HCT116 (cell line): Measurements from ENCODE around the gene DOCK7. TPM values are rescaled to one million over a fixed set of nuclear protein-coding genes. Genes with fewer than 3 reads are reported as not detected.
A peak's percentile ranks its signal among the peaks of the same experiment; 100 is the strongest.

ENCODE experiments used
- ATAC-seq: fragments of 200-7000 bp; cut with Tn5 transposase; 2 replicates; pipeline ENCODE4 v1.9.1; 2020; ENCODE audit warnings: mild to moderate bottlenecking, moderate library complexity
- BruUV-seq: library from RNA; stranded (reverse); fragments of 400-500 nt; replicated peaks from 2 replicates; lab custom pipeline; 2021; lab: Mats Ljungman, UMichigan
- CTCF ChIA-PET: fragments of 300-600 bp; sonication (Branson Sonifier 250); formaldehyde crosslinking; loops from one replicate; lab custom pipeline; 2021; ENCODE audit warnings: antibody characterized with exemption; lab: Charles Lee
- POLR2A ChIA-PET: fragments of 300-600, 350-600 bp; sonication (Branson Sonifier 250); formaldehyde crosslinking; loops from one replicate; lab custom pipeline; 2021; ENCODE audit warnings: antibody characterized with exemption; lab: Charles Lee
- RAD21 ChIA-PET, 2 experiments: fragments of 300-600 bp; sonication (Branson Sonifier 250); formaldehyde crosslinking; loops; one replicate each; lab custom pipeline; 2023; ENCODE audit warnings: low total read pairs in 2 of 2; ENCODE audit not compliant: uncharacterized antibody in 2 of 2, unreplicated experiment in 2 of 2, low non-redundant PET in 1 of 2; lab: Charles Lee
- DNase-seq: peaks from one replicate; pipeline ENCODE4 v3.0.0-alpha.2; 2010; ENCODE audit warnings: low read depth, low spot score
- H2AFZ ChIP-seq: fragments of 200-600 bp; shearing (Covaris generic), sonication (generic); 2 replicates; pipeline ENCODE4 v1.6.1; 2017; ENCODE audit warnings: low read depth, mixed run types, mixed read lengths, antibody characterized with exemption, low read length; ENCODE audit not compliant: poor library complexity, severe bottlenecking
- H3K27ac ChIP-seq: 2 replicates; pipeline ENCODE4 v1.5.1; 2012; ENCODE audit warnings: low read depth, low read length
- H3K27me3 ChIP-seq: fragments of 200-600 bp; sonication (generic); 2 replicates; pipeline ENCODE4 v1.6.1; 2016; ENCODE audit warnings: mixed run types, low read length, mixed read lengths; ENCODE audit not compliant: insufficient read depth
- H3K36me3 ChIP-seq, 2 experiments: fragments of 200-500 bp in 1 of 2; fragments of 200-600 bp in 1 of 2; sonication (Bioruptor generic) in 1 of 2; sonication (generic) in 1 of 2; 2 replicates each; pipeline versions ENCODE4 v1.5.1 to v1.6.1; 2014 to 2016; ENCODE audit warnings: low read length in 2 of 2, inconsistent platforms in 1 of 2, mixed read lengths in 1 of 2, mixed run types in 1 of 2; ENCODE audit not compliant: insufficient read depth in 2 of 2, control insufficient read depth in 1 of 2
- H3K4me1 ChIP-seq, 2 experiments: fragments of 200-600 bp in 1 of 2; sonication (generic) in 1 of 2; 2 replicates each; pipeline versions ENCODE4 v1.5.1 to v1.6.1; 2012 to 2017; ENCODE audit warnings: low read length in 2 of 2, inconsistent platforms in 1 of 2, mild to moderate bottlenecking in 1 of 2, mixed read lengths in 1 of 2, mixed run types in 1 of 2, moderate library complexity in 1 of 2; ENCODE audit not compliant: insufficient read depth in 2 of 2, control insufficient read depth in 1 of 2
- H3K4me2 ChIP-seq: fragments of 200-600 bp; sonication (generic); 2 replicates; pipeline ENCODE4 v1.6.1; 2017; ENCODE audit warnings: mixed run types, low read length, mixed read lengths
- H3K4me3 ChIP-seq, 2 experiments: fragments of 200-600 bp in 1 of 2; sonication (generic) in 1 of 2; replicated peaks in 1 of 2; 2 replicates each; pipeline ENCODE4 v1.5.1; 2011 to 2016; ENCODE audit warnings: low read length in 2 of 2, control low read depth in 1 of 2, low read depth in 1 of 2, mild to moderate bottlenecking in 1 of 2, mixed read lengths in 1 of 2, mixed run types in 1 of 2
- H3K79me2 ChIP-seq: fragments of 200-600 bp; sonication (generic); 2 replicates; pipeline ENCODE4 v1.6.1; 2017; ENCODE audit warnings: mild to moderate bottlenecking, mixed run types, low read length, moderate library complexity, mixed read lengths; ENCODE audit not compliant: insufficient read depth
- H3K9ac ChIP-seq: fragments of 200-600 bp; sonication (generic); 2 replicates; pipeline ENCODE4 v1.6.1; 2016; ENCODE audit warnings: low read length, mixed read lengths
- H3K9me2 ChIP-seq: fragments of 200-600 bp; sonication (generic), shearing (Covaris generic); 2 replicates; pipeline ENCODE4 v1.6.1; 2017; ENCODE audit warnings: mixed run types, mild to moderate bottlenecking, moderate library complexity; ENCODE audit not compliant: insufficient read depth
- H3K9me3 ChIP-seq, 2 experiments: fragments of 200-500 bp in 1 of 2; fragments of 200-600 bp in 1 of 2; sonication (Bioruptor generic) in 1 of 2; sonication (generic) in 1 of 2; 2 replicates each; pipeline ENCODE4 v1.6.1; 2014 to 2017; ENCODE audit warnings: low read length in 2 of 2, mixed read lengths in 2 of 2, inconsistent platforms in 1 of 2, low read depth in 1 of 2, mild to moderate bottlenecking in 1 of 2, mixed run types in 1 of 2, moderate library complexity in 1 of 2; ENCODE audit not compliant: control insufficient read depth in 1 of 2, insufficient read depth in 1 of 2
- H4K20me1 ChIP-seq: fragments of 200-600 bp; sonication (generic), shearing (Covaris generic); 2 replicates; pipeline ENCODE4 v1.6.1; 2017; ENCODE audit warnings: mixed run types, mild to moderate bottlenecking, moderate library complexity; ENCODE audit not compliant: insufficient read depth
- CBX3 ChIP-seq: IDR thresholded peaks from 2 replicates; pipeline ENCODE4 v1.6.1; 2012; ENCODE audit warnings: low read depth
- EGR1 ChIP-seq: IDR thresholded peaks from 2 replicates; pipeline ENCODE4 v1.6.1; 2012; ENCODE audit warnings: low read depth
- EZH2phosphoT487 ChIP-seq: fragments of 200-600 bp; IDR thresholded peaks from 2 replicates; pipeline ENCODE4 v1.6.1; 2018; ENCODE audit warnings: antibody characterized with exemption, borderline replicate concordance
- FOSL1 ChIP-seq: IDR thresholded peaks from 2 replicates; pipeline ENCODE4 v1.6.1; 2012; ENCODE audit warnings: low read depth
- JUND ChIP-seq: IDR thresholded peaks from 2 replicates; pipeline ENCODE4 v1.6.1; 2012
- MAX ChIP-seq: IDR thresholded peaks from 2 replicates; pipeline ENCODE4 v1.6.1; 2012
- POLR2A ChIP-seq: IDR thresholded peaks from 2 replicates; pipeline ENCODE4 v1.7.0; 2011; ENCODE audit warnings: borderline replicate concordance; ENCODE audit not compliant: insufficient read depth, insufficient read length; ENCODE audit errors: extremely low read depth
- POLR2AphosphoS5 ChIP-seq: IDR thresholded peaks from 2 replicates; pipeline ENCODE4 v1.6.1; 2011; ENCODE audit warnings: mild to moderate bottlenecking, low read depth, low read length, moderate library complexity
- RAD21 ChIP-seq: IDR thresholded peaks from 2 replicates; pipeline ENCODE4 v1.6.1; 2012; ENCODE audit warnings: low read depth, mild to moderate bottlenecking
- SRF ChIP-seq: IDR thresholded peaks from 2 replicates; pipeline ENCODE4 v1.6.1; 2012; ENCODE audit warnings: low read depth
- TCF7L2 ChIP-seq: IDR thresholded peaks from 2 replicates; pipeline ENCODE4 v1.7.0; 2011; ENCODE audit warnings: borderline replicate concordance, inconsistent platforms; ENCODE audit not compliant: insufficient read depth, insufficient read length; ENCODE audit errors: extremely low read depth
- ZNF274 ChIP-seq: fragments of 200-500 bp; sonication (Bioruptor generic); IDR thresholded peaks from 2 replicates; pipeline ENCODE4 v1.6.1; 2014; ENCODE audit warnings: mild to moderate bottlenecking, low read depth, low read length, inconsistent platforms
- intact Hi-C: fragments of 100-400 bp; cut with micrococcal nuclease; formaldehyde crosslinking; loops from 2 replicates; pipeline ENCODE4 v1.10.0; 2022
- total RNA-seq: library from RNA; stranded (reverse); gene quantifications from one replicate; pipeline ENCODE4 v1.2.1, GENCODE V29; 2021; ENCODE audit not compliant: unreplicated experiment
- TF ChIP-seq, protein P1 (sequence below), 3 experiments: fragments of 200-600 bp in 1 of 3; sonication (generic) in 1 of 3; IDR thresholded peaks in 2 of 3; conservative IDR thresholded peaks in 1 of 3; 2 replicates each; pipeline ENCODE4 v1.5.1; 2012 to 2017; ENCODE audit warnings: low read depth in 2 of 3, low read length in 2 of 3, antibody characterized with exemption in 1 of 3, borderline replicate concordance in 1 of 3, control low read depth in 1 of 3, mild to moderate bottlenecking in 1 of 3, mixed read lengths in 1 of 3, mixed run types in 1 of 3, moderate library complexity in 1 of 3; ENCODE audit not compliant: insufficient read depth in 1 of 3
- TF ChIP-seq, protein P2 (sequence below): IDR thresholded peaks from 2 replicates; pipeline ENCODE4 v1.6.1; 2011; ENCODE audit warnings: mild to moderate bottlenecking, low read length, moderate library complexity; ENCODE audit not compliant: insufficient replicate concordance; ENCODE audit errors: extremely low read depth

DOCK7 gene
- total RNA-seq, 1 experiment from 2014 or later = 49.0 TPM

GRCh38 chr1:62493656-62494055 lies 194.5 kb downstream of the DOCK7 start:
- ATAC-seq = no peak
- Histone ChIP-seq H3K4me3 (no peak overlapping the region), H3K36me3 (no peaks in the 10 kb centered on the region), H3K9me2 (no peaks in the 10 kb centered on the region)
- TF ChIP-seq, protein P1, sequence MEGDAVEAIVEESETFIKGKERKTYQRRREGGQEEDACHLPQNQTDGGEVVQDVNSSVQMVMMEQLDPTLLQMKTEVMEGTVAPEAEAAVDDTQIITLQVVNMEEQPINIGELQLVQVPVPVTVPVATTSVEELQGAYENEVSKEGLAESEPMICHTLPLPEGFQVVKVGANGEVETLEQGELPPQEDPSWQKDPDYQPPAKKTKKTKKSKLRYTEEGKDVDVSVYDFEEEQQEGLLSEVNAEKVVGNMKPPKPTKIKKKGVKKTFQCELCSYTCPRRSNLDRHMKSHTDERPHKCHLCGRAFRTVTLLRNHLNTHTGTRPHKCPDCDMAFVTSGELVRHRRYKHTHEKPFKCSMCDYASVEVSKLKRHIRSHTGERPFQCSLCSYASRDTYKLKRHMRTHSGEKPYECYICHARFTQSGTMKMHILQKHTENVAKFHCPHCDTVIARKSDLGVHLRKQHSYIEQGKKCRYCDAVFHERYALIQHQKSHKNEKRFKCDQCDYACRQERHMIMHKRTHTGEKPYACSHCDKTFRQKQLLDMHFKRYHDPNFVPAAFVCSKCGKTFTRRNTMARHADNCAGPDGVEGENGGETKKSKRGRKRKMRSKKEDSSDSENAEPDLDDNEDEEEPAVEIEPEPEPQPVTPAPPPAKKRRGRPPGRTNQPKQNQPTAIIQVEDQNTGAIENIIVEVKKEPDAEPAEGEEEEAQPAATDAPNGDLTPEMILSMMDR (IDR thresholded peaks at IDR 0.05 in 2 of 3, conservative IDR thresholded peaks at IDR 0.05 in 1 of 3; ENCODE audit: borderline replicate concordance in 1 of 3, insufficient read depth in 1 of 3, low read depth in 2 of 3, low read length in 2 of 3) = no peak
- TF ChIP-seq FOSL1 = peak; percentile 30; the same call in 1 of the 2 replicates
- TF ChIP-seq, all 23 proteins: peak for 1
- intact Hi-C loops = no loop called here
- BruUV-seq = no TSS peak
- RAD21 ChIA-PET = no interaction called here
- POLR2A ChIA-PET = no interaction called here
- Histone ChIP-seq H3K27ac (no peak overlapping the region), H3K4me2 (no peak overlapping the region), H4K20me1 (no peaks in the 10 kb centered on the region), H3K9ac (no peak overlapping the region), H2AFZ (no peak overlapping the region), H3K4me1 (no peaks in the 10 kb centered on the region), H3K79me2 (no peaks in the 10 kb centered on the region), H3K27me3 (no peaks in the 10 kb centered on the region), H3K9me3 (no peaks in the 10 kb centered on the region)
- no peak for DNase-seq
- CTCF ChIA-PET = no interaction called here

- CTCF ChIA-PET = no interaction called here
- H2AFZ ChIP-seq = no peak overlapping the region
- no TSS peak for BruUV-seq
- ATAC-seq (no peak), DNase-seq (no peak)
- no peaks in the 10 kb centered on the region for H3K4me1 ChIP-seq
- no peaks in the 10 kb centered on the region for H4K20me1 ChIP-seq
- POLR2A ChIA-PET = no interaction called here
- RAD21 ChIA-PET = no interaction called here
- intact Hi-C loops = no loop called here
- H3K9me2 ChIP-seq = no peaks in the 10 kb centered on the region
- no peaks in the 10 kb centered on the region for H3K9me3 ChIP-seq
- no peaks in the 10 kb centered on the region for H3K79me2 ChIP-seq
- no peaks in the 10 kb centered on the region for H3K36me3 ChIP-seq
- H3K27ac ChIP-seq = no peak overlapping the region
- no peak overlapping the region for H3K9ac ChIP-seq
- no peak overlapping the region for H3K4me2 ChIP-seq
- H3K4me3 ChIP-seq = no peak overlapping the region
- H3K27me3 ChIP-seq = no peaks in the 10 kb centered on the region
- no peak for TF ChIP-seq MAX
- TF ChIP-seq POLR2AphosphoS5 = no peak
- no peak for TF ChIP-seq SRF
- TF ChIP-seq EZH2phosphoT487 = no peak
- TF ChIP-seq, protein P1 (IDR thresholded peaks at IDR 0.05 in 2 of 3, conservative IDR thresholded peaks at IDR 0.05 in 1 of 3; ENCODE audit: borderline replicate concordance in 1 of 3, insufficient read depth in 1 of 3, low read depth in 2 of 3, low read length in 2 of 3) = no peak
- no peak for TF ChIP-seq RAD21
- TF ChIP-seq EGR1 = no peak
- no peak for TF ChIP-seq ZNF274
- TF ChIP-seq, protein P2, sequence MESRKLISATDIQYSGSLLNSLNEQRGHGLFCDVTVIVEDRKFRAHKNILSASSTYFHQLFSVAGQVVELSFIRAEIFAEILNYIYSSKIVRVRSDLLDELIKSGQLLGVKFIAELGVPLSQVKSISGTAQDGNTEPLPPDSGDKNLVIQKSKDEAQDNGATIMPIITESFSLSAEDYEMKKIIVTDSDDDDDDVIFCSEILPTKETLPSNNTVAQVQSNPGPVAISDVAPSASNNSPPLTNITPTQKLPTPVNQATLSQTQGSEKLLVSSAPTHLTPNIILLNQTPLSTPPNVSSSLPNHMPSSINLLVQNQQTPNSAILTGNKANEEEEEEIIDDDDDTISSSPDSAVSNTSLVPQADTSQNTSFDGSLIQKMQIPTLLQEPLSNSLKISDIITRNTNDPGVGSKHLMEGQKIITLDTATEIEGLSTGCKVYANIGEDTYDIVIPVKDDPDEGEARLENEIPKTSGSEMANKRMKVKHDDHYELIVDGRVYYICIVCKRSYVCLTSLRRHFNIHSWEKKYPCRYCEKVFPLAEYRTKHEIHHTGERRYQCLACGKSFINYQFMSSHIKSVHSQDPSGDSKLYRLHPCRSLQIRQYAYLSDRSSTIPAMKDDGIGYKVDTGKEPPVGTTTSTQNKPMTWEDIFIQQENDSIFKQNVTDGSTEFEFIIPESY = no peak
- no peak for TF ChIP-seq CBX3
- TF ChIP-seq POLR2A = no peak
- TF ChIP-seq FOSL1 = no peak
- no peak for TF ChIP-seq JUND
- TF ChIP-seq TCF7L2 = no peak
Measured at GRCh38 chr1:62492521-62492920, 195.7 kb downstream of the DOCK7 start.
